GM23248 (cell line): ENCODE data around the gene NR2C2.

ENCODE experiments used
- EZH2 ChIP-seq: fragments of 200-600 bp; sonication (generic); IDR thresholded peaks from 2 replicates; pipeline ENCODE4 v1.6.1; 2018; ENCODE audit warnings: antibody characterized with exemption, mild to moderate bottlenecking; ENCODE audit not compliant: insufficient read depth, poor library complexity, severe bottlenecking
- EZH2phosphoT487 ChIP-seq: fragments of 200-600 bp; sonication (generic); IDR thresholded peaks from 2 replicates; pipeline ENCODE4 v1.6.1; 2018; ENCODE audit warnings: antibody characterized with exemption, moderate library complexity, mild to moderate bottlenecking, low read depth; ENCODE audit not compliant: insufficient read depth

- TF ChIP-seq EZH2phosphoT487 (no peak), EZH2 (no peak)
Measured at GRCh38 chr3:14911651-14912050, 35.7 kb upstream of the NR2C2 start.
